MM.1S (cell line): Measurements from ENCODE around the gene RYR2.

Experiments
- DNase-seq: peaks from one replicate; pipeline ENCODE4 v3.0.0-alpha.2; 2015
- H2AFZ ChIP-seq: fragments of 300-600 bp; sonication (generic); 2 replicates; pipeline ENCODE4 v1.6.0; 2016; ENCODE audit warnings: antibody characterized with exemption, low read length
- H3F3A ChIP-seq: fragments of 300-600 bp; sonication (generic); 2 replicates; pipeline ENCODE4 v1.6.1; 2016; ENCODE audit warnings: mild to moderate bottlenecking, antibody characterized with exemption, low read length, moderate library complexity, mixed read lengths; ENCODE audit not compliant: insufficient read depth
- H3K27ac ChIP-seq: fragments of 300-600 bp; sonication (generic); 2 replicates; pipeline ENCODE4 v1.5.1; 2016; ENCODE audit warnings: mild to moderate bottlenecking, low read length
- H3K27me3 ChIP-seq: fragments of 300-600 bp; sonication (generic); replicated peaks from 2 replicates; pipeline ENCODE4 v1.6.0; 2016; ENCODE audit warnings: low read length; ENCODE audit not compliant: insufficient read depth
- H3K36me3 ChIP-seq: fragments of 300-600 bp; sonication (generic); replicated peaks from 2 replicates; pipeline ENCODE4 v1.6.1; 2016; ENCODE audit warnings: mild to moderate bottlenecking, low read length, mixed read lengths; ENCODE audit not compliant: insufficient read depth
- H3K4me1 ChIP-seq: fragments of 300-600 bp; sonication (generic); 2 replicates; pipeline ENCODE4 v1.6.1; 2016; ENCODE audit warnings: low read length, mixed read lengths
- H3K4me2 ChIP-seq: fragments of 300-600 bp; sonication (generic); 2 replicates; pipeline ENCODE4 v1.6.0; 2016; ENCODE audit warnings: low read depth, low read length
- H3K4me3 ChIP-seq: fragments of 300-600 bp; sonication (generic); 2 replicates; pipeline ENCODE4 v1.5.1; 2016; ENCODE audit warnings: low read length, mixed read lengths
- H3K79me2 ChIP-seq: fragments of 300-600 bp; sonication (generic); 2 replicates; pipeline ENCODE4 v1.6.1; 2016; ENCODE audit warnings: mixed run types, low read length, mixed read lengths
- H3K9ac ChIP-seq: fragments of 300-600 bp; sonication (generic); 2 replicates; pipeline ENCODE4 v1.6.1; 2016; ENCODE audit warnings: low read length, mixed read lengths
- H3K9me2 ChIP-seq: fragments of 300-600 bp; sonication (generic); replicated peaks from 2 replicates; pipeline ENCODE4 v1.6.1; 2016; ENCODE audit warnings: mild to moderate bottlenecking, low read length, mixed read lengths; ENCODE audit not compliant: insufficient read depth
- H3K9me3 ChIP-seq: fragments of 300-600 bp; sonication (generic); replicated peaks from 2 replicates; pipeline ENCODE4 v1.6.1; 2016; ENCODE audit warnings: mild to moderate bottlenecking, low read length, mixed read lengths; ENCODE audit not compliant: insufficient read depth
- H4K20me1 ChIP-seq: fragments of 300-600 bp; sonication (generic); 2 replicates; pipeline ENCODE4 v1.6.1; 2016; ENCODE audit warnings: mild to moderate bottlenecking, low read length, moderate library complexity, mixed read lengths; ENCODE audit not compliant: insufficient read depth
- CTCF ChIP-seq: fragments of 300-600 bp; sonication (generic); IDR thresholded peaks from 2 replicates; pipeline ENCODE4 v1.5.1; 2016; ENCODE audit warnings: antibody characterized with exemption, low read length, mixed read lengths
- EZH2 ChIP-seq: fragments of 300-600 bp; sonication (generic); optimal IDR thresholded peaks from 2 replicates; pipeline ENCODE3; 2017; ENCODE audit warnings: low read depth, mild to moderate bottlenecking, antibody characterized with exemption, low read length, mixed read lengths
- EZH2phosphoT487 ChIP-seq: fragments of 300-600 bp; sonication (generic); IDR thresholded peaks from 2 replicates; pipeline ENCODE4 v1.6.1; 2018; ENCODE audit warnings: antibody characterized with exemption, low read length

Gene RYR2

GRCh38 chr1:237613984-237614383 lies 572.0 kb downstream of the RYR2 start:
- H3K27me3 ChIP-seq, result no peaks in the 10 kb centered on the region
- H3K4me1 ChIP-seq, result no peaks in the 10 kb centered on the region
- no peak overlapping the region for H2AFZ ChIP-seq
- no peak overlapping the region for H3K4me3 ChIP-seq
- no peak for DNase-seq
- H3F3A ChIP-seq, result no peaks in the 10 kb centered on the region
- H3K36me3 ChIP-seq, result no peaks in the 10 kb centered on the region
- no peak overlapping the region for H3K27ac ChIP-seq
- no peak overlapping the region for H3K4me2 ChIP-seq
- no peaks in the 10 kb centered on the region for H3K9me3 ChIP-seq
- no peaks in the 10 kb centered on the region for H3K9me2 ChIP-seq
- no peaks in the 10 kb centered on the region for H4K20me1 ChIP-seq
- no peaks in the 10 kb centered on the region for H3K79me2 ChIP-seq
- TF ChIP-seq CTCF (no peak), EZH2 (no peak), EZH2phosphoT487 (no peak)
- no peak overlapping the region for H3K9ac ChIP-seq

GRCh38 chr1:237619553-237619952 lies 577.6 kb downstream of the RYR2 start:
- no peaks in the 10 kb centered on the region for H3F3A ChIP-seq
- H3K4me2 ChIP-seq, result no peak overlapping the region

GRCh38 chr1:237634922-237635321 lies 592.9 kb downstream of the RYR2 start:
- Histone ChIP-seq H3K4me2 (no peak overlapping the region), H4K20me1 (no peaks in the 10 kb centered on the region), H3K27ac (no peak overlapping the region), H3K9me2 (no peaks in the 10 kb centered on the region), H3K9ac (no peak overlapping the region), H3K9me3 (no peaks in the 10 kb centered on the region), H3K4me1 (no peaks in the 10 kb centered on the region), H3K36me3 (no peaks in the 10 kb centered on the region), H2AFZ (no peak overlapping the region), H3F3A (no peaks in the 10 kb centered on the region), H3K4me3 (no peak overlapping the region), H3K27me3 (no peaks in the 10 kb centered on the region), H3K79me2 (no peaks in the 10 kb centered on the region)
- TF ChIP-seq EZH2 (no peak), CTCF (no peak), EZH2phosphoT487 (no peak)
- no peak for DNase-seq

More at GRCh38 chr1:237619553-237619952, 577.6 kb downstream of the RYR2 start:
- Histone ChIP-seq H3K9me2 (no peaks in the 10 kb centered on the region), H3K4me1 (no peaks in the 10 kb centered on the region), H3K27ac (no peak overlapping the region), H3K27me3 (no peaks in the 10 kb centered on the region), H3K9me3 (no peaks in the 10 kb centered on the region), H3K4me3 (no peak overlapping the region), H2AFZ (no peak overlapping the region), H3K9ac (no peak overlapping the region), H4K20me1 (no peaks in the 10 kb centered on the region), H3K36me3 (no peaks in the 10 kb centered on the region), H3K79me2 (no peaks in the 10 kb centered on the region)
- TF ChIP-seq EZH2 (no peak), CTCF (no peak), EZH2phosphoT487 (no peak)
- DNase-seq, result no peak
